Astrocyte (in vitro differentiated cells and primary cell): Measurements from ENCODE around the gene C5orf24. TPM values are rescaled to one million over a fixed set of nuclear protein-coding genes. Genes with fewer than 3 reads are reported as not detected.
"Not testable (repeated sequence)": the region's sequence is repeated elsewhere in the genome, so short reads cannot be mapped to it uniquely, and the experiment has no call there.

Experiments
- DNase-seq: peaks from one replicate; pipeline ENCODE4 v3.0.0-alpha.2; 2010; ENCODE audit warnings: low read depth
- FAIRE-seq: peaks from 2 replicates; lab custom pipeline; 2011; peaks lifted over from hg19 to GRCh38; lab: Jason Lieb, UNC
- H2AFZ ChIP-seq: 2 replicates; pipeline ENCODE4 v1.6.0; 2012; ENCODE audit warnings: low read depth, low read length, inconsistent platforms
- H3K27ac ChIP-seq: 2 replicates; pipeline ENCODE4 v1.5.1; 2011; ENCODE audit warnings: low read depth, low read length, inconsistent platforms
- H3K27me3 ChIP-seq: 2 replicates; pipeline ENCODE4 v1.6.0; 2011; ENCODE audit warnings: low read length, inconsistent platforms; ENCODE audit not compliant: insufficient read depth
- H3K36me3 ChIP-seq: 2 replicates; pipeline ENCODE4 v1.5.1; 2011; ENCODE audit warnings: low read length, inconsistent platforms; ENCODE audit not compliant: insufficient read depth
- H3K4me1 ChIP-seq: 2 replicates; pipeline ENCODE4 v1.5.1; 2011; ENCODE audit warnings: low read length, inconsistent platforms; ENCODE audit not compliant: insufficient read depth
- H3K4me2 ChIP-seq: 2 replicates; pipeline ENCODE4 v1.6.0; 2012; ENCODE audit warnings: low read length, inconsistent platforms
- H3K4me3 ChIP-seq: 2 replicates; pipeline ENCODE4 v1.5.1; 2011; ENCODE audit warnings: low read depth, mild to moderate bottlenecking, low read length, inconsistent platforms; ENCODE audit not compliant: insufficient read depth
- H3K79me2 ChIP-seq: 2 replicates; pipeline ENCODE4 v1.6.0; 2012; ENCODE audit warnings: mild to moderate bottlenecking, low read length, inconsistent platforms; ENCODE audit not compliant: insufficient read depth
- H3K9ac ChIP-seq: 2 replicates; pipeline ENCODE4 v1.6.0; 2012; ENCODE audit warnings: mild to moderate bottlenecking, low read length, inconsistent platforms
- H3K9me3 ChIP-seq: 2 replicates; pipeline ENCODE4 v1.5.1; 2012; ENCODE audit warnings: low read depth, mild to moderate bottlenecking, low read length, inconsistent platforms; ENCODE audit not compliant: insufficient read depth
- H4K20me1 ChIP-seq: 2 replicates; pipeline ENCODE4 v1.6.0; 2012; ENCODE audit warnings: low read length, inconsistent platforms; ENCODE audit not compliant: insufficient read depth
- H3K27ac Mint-ChIP-seq: one replicate; pipeline ENCODE4 v1.8.0; 2021; ENCODE audit warnings: mild to moderate bottlenecking, mixed read lengths; ENCODE audit not compliant: unreplicated experiment
- H3K27me3 Mint-ChIP-seq: one replicate; pipeline ENCODE4 v1.8.0; 2021; ENCODE audit warnings: low read depth, mixed read lengths; ENCODE audit not compliant: unreplicated experiment
- H3K36me3 Mint-ChIP-seq: one replicate; pipeline ENCODE4 v1.8.0; 2021; ENCODE audit warnings: low read depth, mixed read lengths; ENCODE audit not compliant: unreplicated experiment
- H3K4me1 Mint-ChIP-seq: one replicate; pipeline ENCODE4 v1.8.0; 2021; ENCODE audit warnings: low read depth, mixed read lengths; ENCODE audit not compliant: unreplicated experiment
- H3K4me3 Mint-ChIP-seq: one replicate; pipeline ENCODE4 v1.8.0; 2021; ENCODE audit warnings: mild to moderate bottlenecking, moderate library complexity, mixed read lengths; ENCODE audit not compliant: unreplicated experiment
- H3K9me3 Mint-ChIP-seq: one replicate; pipeline ENCODE4 v1.8.0; 2021; ENCODE audit warnings: mild to moderate bottlenecking, mixed read lengths; ENCODE audit not compliant: unreplicated experiment
- EZH2 ChIP-seq: IDR thresholded peaks from 2 replicates; pipeline ENCODE4 v1.6.1; 2012; ENCODE audit warnings: mild to moderate bottlenecking, low read length, inconsistent platforms; ENCODE audit not compliant: insufficient read depth
- total RNA-seq: library from RNA; stranded (reverse); gene quantifications from 2 replicates; pipeline ENCODE4 v1.2.1, GENCODE V29; 2021
- TF ChIP-seq, protein P1 (sequence below): IDR thresholded peaks from 2 replicates; pipeline ENCODE4 v1.5.1; 2011; ENCODE audit warnings: low read depth, mild to moderate bottlenecking, inconsistent platforms, low read length, moderate library complexity; ENCODE audit not compliant: insufficient read depth

C5orf24 gene
- total RNA-seq, 1 donor from 2014 or later, result 88.4 TPM

DNA sequence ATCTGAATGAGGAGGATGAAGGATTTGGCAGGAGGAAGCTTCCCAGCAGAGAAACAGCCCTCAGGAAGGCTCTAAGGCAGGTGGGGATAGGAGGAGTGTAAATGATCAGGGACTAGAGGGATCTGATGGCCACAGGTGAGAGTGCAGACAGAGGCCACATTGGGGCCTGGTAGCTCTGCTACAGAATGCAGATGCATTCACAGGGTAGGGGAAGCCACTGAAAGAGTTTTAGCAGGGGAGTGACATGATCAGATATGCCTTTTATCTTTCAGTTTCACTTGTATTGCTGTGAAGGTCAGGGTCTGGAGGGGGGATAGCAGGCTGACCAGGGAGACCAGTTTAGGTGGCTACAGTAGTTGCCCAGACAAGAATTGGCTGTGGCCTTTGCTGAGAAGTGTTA, 31.4 kb downstream of the C5orf24 start:
- Mint-ChIP-seq H3K27ac (no peak overlapping the region), H3K4me3 (peak overlapping the region; percentile 54)

GRCh38 chr5:134878403-134878802, 32.6 kb downstream of the C5orf24 start:
- Histone ChIP-seq H3K36me3 (no peaks in the 10 kb centered on the region), H3K9ac (no peak overlapping the region), H3K27ac (no peak overlapping the region), H3K4me3 (no peak overlapping the region), H3K9me3 (no peaks in the 10 kb centered on the region), H2AFZ (no peak overlapping the region), H4K20me1 (peaks cover 39% of the 10 kb centered on the region), H3K79me2 (peaks cover 46% of the 10 kb centered on the region), H3K4me1 (peaks cover 6% of the 10 kb centered on the region), H3K4me2 (no peak overlapping the region), H3K27me3 (no peaks in the 10 kb centered on the region)
- no peak for FAIRE-seq
- DNase-seq, result no peak
- Mint-ChIP-seq H3K4me3 (no peak overlapping the region), H3K27me3 (no peaks in the 10 kb centered on the region), H3K9me3 (no peaks in the 10 kb centered on the region), H3K4me1 (peaks cover 18% of the 10 kb centered on the region), H3K27ac (no peak overlapping the region), H3K36me3 (peaks cover 5% of the 10 kb centered on the region)
- no peak for TF ChIP-seq EZH2
- TF ChIP-seq, protein P1, sequence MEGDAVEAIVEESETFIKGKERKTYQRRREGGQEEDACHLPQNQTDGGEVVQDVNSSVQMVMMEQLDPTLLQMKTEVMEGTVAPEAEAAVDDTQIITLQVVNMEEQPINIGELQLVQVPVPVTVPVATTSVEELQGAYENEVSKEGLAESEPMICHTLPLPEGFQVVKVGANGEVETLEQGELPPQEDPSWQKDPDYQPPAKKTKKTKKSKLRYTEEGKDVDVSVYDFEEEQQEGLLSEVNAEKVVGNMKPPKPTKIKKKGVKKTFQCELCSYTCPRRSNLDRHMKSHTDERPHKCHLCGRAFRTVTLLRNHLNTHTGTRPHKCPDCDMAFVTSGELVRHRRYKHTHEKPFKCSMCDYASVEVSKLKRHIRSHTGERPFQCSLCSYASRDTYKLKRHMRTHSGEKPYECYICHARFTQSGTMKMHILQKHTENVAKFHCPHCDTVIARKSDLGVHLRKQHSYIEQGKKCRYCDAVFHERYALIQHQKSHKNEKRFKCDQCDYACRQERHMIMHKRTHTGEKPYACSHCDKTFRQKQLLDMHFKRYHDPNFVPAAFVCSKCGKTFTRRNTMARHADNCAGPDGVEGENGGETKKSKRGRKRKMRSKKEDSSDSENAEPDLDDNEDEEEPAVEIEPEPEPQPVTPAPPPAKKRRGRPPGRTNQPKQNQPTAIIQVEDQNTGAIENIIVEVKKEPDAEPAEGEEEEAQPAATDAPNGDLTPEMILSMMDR, result no peak

More for the DNA sequence above, 31.4 kb downstream of the C5orf24 start:
- DNase-seq (no peak), FAIRE-seq (no peak)
- Histone ChIP-seq H3K36me3 (no peaks in the 10 kb centered on the region), H3K9ac (no peak overlapping the region), H3K4me2 (no peak overlapping the region), H2AFZ (no peak overlapping the region), H3K27ac (no peak overlapping the region), H4K20me1 (peaks cover 39% of the 10 kb centered on the region), H3K27me3 (no peaks in the 10 kb centered on the region), H3K79me2 (peaks cover 46% of the 10 kb centered on the region), H3K4me3 (no peak overlapping the region), H3K9me3 (no peaks in the 10 kb centered on the region), H3K4me1 (peaks cover 6% of the 10 kb centered on the region)
- TF ChIP-seq EZH2, result no peak
- TF ChIP-seq, protein P1, result no peak
- peaks cover 5% of the 10 kb centered on the region for H3K36me3 Mint-ChIP-seq
- no peaks in the 10 kb centered on the region for H3K27me3 Mint-ChIP-seq
- H3K9me3 Mint-ChIP-seq, result no peaks in the 10 kb centered on the region
- peaks cover 18% of the 10 kb centered on the region for H3K4me1 Mint-ChIP-seq

DNA sequence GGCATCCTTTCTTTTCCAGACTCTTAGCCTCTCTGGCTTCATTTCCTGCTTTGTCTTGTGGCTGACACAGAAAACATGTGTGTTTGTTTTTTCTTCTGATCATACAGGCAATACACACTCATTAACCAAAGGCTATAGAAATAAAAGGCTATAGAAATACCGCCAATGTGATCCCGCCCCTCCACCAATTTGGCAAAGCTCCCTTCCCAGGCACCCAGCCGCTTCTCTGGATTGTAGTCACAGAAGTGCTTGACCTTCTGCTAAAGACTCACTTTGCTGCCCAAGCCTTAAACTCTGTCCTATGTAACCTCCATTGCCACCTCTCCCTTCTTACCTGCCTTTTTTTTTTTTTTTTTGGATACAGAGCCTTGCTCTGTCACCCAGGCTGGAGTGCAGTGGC, 33.7 kb downstream of the C5orf24 start:
- Mint-ChIP-seq H3K27me3 (no peaks in the 10 kb centered on the region), H3K4me1 (peaks cover 16% of the 10 kb centered on the region), H3K36me3 (peaks cover 5% of the 10 kb centered on the region), H3K4me3 (no peak overlapping the region), H3K9me3 (no peaks in the 10 kb centered on the region), H3K27ac (no peak overlapping the region)
- FAIRE-seq (no peak), DNase-seq (no peak)
- no peak for TF ChIP-seq EZH2
- TF ChIP-seq, protein P1, result no peak
- H4K20me1 ChIP-seq, result peaks cover 39% of the 10 kb centered on the region
- no peaks in the 10 kb centered on the region for H3K9me3 ChIP-seq
- no peak overlapping the region for H3K9ac ChIP-seq
- H3K27ac ChIP-seq, result no peak overlapping the region
- no peaks in the 10 kb centered on the region for H3K27me3 ChIP-seq
- no peaks in the 10 kb centered on the region for H3K36me3 ChIP-seq
- H3K79me2 ChIP-seq, result peaks cover 46% of the 10 kb centered on the region
- no peak overlapping the region for H2AFZ ChIP-seq
- H3K4me1 ChIP-seq, result no peaks in the 10 kb centered on the region
- no peak overlapping the region for H3K4me3 ChIP-seq
- H3K4me2 ChIP-seq, result no peak overlapping the region

GRCh38 chr5:134880937-134881336, 35.2 kb downstream of the C5orf24 start:
- H3K27me3 ChIP-seq, H2AFZ ChIP-seq, FAIRE-seq, H3K27me3 Mint-ChIP-seq, DNase-seq, H3K4me3 Mint-ChIP-seq, H3K36me3 Mint-ChIP-seq, H3K4me2 ChIP-seq, H3K9me3 Mint-ChIP-seq, H3K27ac Mint-ChIP-seq, H3K4me3 ChIP-seq, H3K9ac ChIP-seq, H3K9me3 ChIP-seq, H3K36me3 ChIP-seq, H3K4me1 ChIP-seq, H3K27ac ChIP-seq: not testable (repeated sequence)
- H4K20me1 ChIP-seq, result peaks cover 45% of the 10 kb centered on the region
- peaks cover 58% of the 10 kb centered on the region for H3K79me2 ChIP-seq
- H3K4me1 Mint-ChIP-seq, result peaks cover 12% of the 10 kb centered on the region
